ENCODE measurements around the gene C3.
A peak's percentile ranks its signal among the peaks of the same experiment; 100 is the strongest.

The C3 gene

DNA sequence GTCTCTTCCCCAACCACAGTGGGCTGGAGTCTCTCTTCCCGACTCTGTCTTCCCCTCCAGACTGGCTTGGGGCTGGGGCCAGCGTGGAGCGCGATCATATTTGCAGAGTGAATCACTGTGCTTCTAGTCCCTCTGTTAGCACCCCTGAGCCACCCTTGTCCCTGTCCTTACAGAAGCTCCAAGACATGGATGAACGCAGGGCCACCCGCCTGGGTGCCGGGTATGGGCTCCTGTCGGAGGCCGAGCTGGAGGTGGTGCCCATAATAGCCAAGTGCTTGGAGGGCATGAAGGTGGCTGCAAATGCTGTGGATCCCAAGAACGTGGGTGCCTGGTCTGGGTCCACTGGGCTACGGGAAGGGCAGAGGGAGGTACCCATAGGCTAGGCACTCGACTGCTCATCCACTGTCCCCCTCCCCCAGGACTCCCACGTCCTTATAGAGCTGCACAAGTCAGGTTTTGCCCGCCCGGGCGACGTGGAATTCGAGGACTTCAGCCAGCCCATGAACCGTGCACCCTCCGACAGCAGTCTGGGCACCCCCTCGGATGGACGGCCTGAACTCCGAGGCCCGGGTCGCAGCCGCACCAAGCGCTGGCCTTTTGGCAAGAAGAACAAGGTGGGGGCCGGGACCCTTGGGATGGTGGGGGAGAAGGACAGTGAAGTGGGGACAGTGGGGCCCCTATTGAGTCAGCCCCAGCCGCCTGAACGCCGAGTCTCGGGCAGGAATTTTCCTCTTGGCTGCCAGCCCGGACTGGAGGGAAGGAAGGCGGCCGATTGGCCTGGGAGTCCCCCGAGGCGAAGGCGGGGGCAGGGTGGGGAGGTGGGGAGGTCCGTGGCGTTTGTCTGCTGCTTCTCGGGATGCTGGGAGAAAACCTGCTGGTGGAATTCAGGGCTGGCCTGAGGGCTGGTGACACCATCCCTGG lies 24.2 kb upstream of the C3 start:
- no peak for DNase-seq (ENCODE audit: low read depth)

GRCh38 chr19:6743714-6744380 lies 23.4 kb upstream of the C3 start:
- no peak for DNase-seq (ENCODE audit: low read depth)

DNA sequence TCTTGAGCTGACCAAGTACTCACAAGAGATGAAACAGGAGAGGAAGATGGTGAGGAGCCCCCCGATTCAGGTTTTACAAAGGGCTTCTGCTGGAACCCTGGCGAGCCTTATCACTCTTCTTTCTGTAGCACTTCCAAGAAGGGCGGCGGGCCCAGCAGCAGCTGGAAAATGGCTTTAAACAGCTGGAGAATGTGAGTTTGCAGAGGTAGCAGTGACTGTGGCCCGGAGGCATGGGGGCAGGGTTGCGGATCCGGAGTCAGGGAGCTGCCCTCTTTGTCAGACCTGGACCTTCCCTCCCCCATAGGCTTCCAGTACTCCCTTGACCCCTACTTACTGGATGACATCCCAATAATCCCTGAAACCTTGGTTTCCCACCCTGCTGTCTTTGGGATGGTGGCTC lies 22.6 kb upstream of the C3 start:
- no peak for DNase-seq (ENCODE audit: low read depth)

DNA sequence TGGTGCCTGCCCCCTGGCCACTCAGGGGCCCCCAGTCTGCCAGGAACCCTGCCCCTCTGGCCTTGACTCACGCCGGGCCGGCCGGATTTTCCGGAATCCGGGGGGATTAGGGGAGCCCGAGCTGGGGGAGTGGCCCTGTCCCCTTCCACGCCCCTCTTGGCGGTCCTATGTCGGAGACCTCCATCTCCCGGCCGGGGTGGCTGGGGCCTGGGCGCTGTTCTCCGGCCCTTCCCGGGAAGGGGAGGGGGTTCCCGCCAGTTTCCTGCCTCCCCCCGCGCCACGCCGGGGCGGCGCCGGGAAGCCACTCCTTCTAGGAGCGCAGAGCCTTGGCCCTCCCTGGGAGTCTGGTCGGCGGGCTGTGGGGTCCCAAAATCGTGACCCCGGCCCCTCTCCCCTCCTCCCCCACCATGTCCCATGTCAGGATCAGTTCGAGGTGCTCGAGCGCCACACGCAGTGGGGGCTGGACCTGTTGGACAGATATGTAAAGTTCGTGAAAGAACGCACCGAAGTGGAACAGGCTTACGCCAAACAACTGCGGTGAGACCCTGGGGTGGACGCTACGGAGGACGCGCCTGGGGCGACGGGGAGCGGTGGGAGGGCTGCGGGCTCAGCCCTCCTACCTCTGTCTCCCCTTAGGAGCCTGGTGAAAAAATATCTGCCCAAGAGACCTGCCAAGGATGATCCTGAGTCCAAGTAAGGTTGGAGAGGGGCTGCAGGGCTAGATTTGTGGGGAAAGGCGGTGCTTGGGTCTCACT lies 20.3 kb upstream of the C3 start:
- no peak for DNase-seq (ENCODE audit: low read depth)

DNA sequence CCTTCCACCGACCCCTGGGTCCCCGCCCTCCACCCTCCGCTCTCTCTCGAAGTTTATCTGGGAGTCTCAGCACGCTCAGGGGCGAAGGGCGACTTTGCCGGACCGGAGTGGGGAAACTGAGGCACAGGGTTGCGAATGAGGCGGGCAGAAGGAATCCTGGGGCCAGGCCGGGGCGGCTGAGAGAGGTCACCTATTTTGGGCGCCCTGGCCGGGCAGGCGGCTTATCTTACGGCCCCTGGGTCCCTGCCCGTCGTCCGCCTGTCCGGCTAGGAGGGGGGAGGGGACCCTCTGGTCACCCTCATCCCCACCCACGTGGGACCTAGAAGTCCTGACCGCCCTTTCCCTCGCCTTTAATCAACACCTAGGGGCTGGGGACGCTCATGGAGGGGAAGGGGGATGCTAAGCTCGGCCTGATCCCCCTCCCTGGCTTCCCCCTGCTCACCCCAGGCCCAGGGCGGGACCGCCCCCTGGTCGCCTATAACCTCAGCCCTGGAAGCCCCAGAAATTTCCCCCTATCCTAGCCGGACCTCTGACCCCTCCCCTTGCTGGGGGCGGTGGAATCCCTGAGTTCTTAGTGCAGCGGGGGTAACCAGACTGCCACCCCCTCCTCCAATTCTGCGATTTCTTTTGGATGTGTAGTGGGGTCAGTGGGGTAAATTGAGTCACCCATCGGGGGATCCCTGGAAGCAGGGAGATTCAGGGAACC lies 19.6 kb upstream of the C3 start:
- no peak for DNase-seq (ENCODE audit: low read depth)

- peak; percentile 50 for DNase-seq (ENCODE audit: low read depth)
Observed at GRCh38 chr19:6739390-6739882, 19.0 kb upstream of the C3 start, which contains the start of gene TRIP10. TRIP10 (plus strand) TSS chr19:6739680; CDS start chr19:6739762, 82 bp downstream.

DNA sequence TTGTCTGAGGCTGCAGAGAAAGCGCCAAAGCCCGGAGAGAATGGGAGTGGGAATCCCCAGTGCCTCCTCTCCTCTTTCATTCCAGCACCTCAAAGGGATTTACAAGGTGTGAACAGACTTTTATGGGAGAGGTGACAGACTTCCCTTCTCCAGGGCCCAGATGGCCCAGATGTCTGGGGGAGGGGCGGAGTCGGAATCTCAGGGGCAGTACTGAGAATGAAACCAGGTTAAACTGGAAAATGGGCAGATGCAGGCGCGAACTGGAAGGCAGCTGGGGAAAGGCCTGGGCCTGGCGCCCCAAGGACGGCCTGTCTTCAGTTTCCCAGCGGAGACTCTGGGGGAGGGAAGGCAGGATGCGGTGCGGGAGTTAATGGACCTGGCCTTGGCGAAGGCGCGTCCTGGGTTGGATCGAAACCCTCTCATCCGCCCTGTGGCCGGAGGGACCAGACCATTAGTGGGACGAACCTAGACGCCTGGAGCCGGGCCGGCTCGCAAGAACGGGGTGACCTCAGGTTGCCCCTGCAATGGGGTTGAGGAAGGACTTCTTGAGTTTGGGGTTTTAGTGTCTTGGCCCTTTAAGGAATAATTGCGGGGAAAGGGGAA lies 18.4 kb upstream of the C3 start:
- no peak for DNase-seq (ENCODE audit: low read depth)

- DNase-seq (ENCODE audit: low read depth), result no peak
Observed at GRCh38 chr19:6737873-6738786, 17.7 kb upstream of the C3 start.

GRCh38 chr19:6737284-6737872 lies 16.9 kb upstream of the C3 start, which contains the start of gene GPR108:
GPR108 (minus strand) TSS chr19:6737580; CDS start chr19:6737576, 4 bp downstream.
- peak; percentile 98 for DNase-seq (ENCODE audit: low read depth)

GRCh38 chr19:6736917-6737283 lies 16.4 kb upstream of the C3 start:
- no peak for DNase-seq (ENCODE audit: low read depth)

- no peak for DNase-seq (ENCODE audit: low read depth)
Observed at GRCh38 chr19:6736169-6736916, 15.9 kb upstream of the C3 start.

- no peak for DNase-seq (ENCODE audit: low read depth)
Observed at GRCh38 chr19:6735181-6735911, 14.9 kb upstream of the C3 start.

- no peak for DNase-seq (ENCODE audit: low read depth)
Observed at GRCh38 chr19:6734096-6734696, 13.7 kb upstream of the C3 start.

- DNase-seq (ENCODE audit: low read depth), result no peak
Observed at GRCh38 chr19:6733338-6734095, 13.1 kb upstream of the C3 start.

GRCh38 chr19:6732803-6733337 lies 12.4 kb upstream of the C3 start:
- no peak for DNase-seq (ENCODE audit: low read depth)

- DNase-seq (ENCODE audit: low read depth), result no peak
Observed at GRCh38 chr19:6731822-6732221, 11.4 kb upstream of the C3 start.

Measured in stimulated activated CD8-positive, alpha-beta memory T cell treated with anti-CD3 and anti-CD28 coated beads, Interleukin-7, amount 100 ng/mL, for 24 hours (primary cell).